ENCODE data around the gene SEMA5A.

The SEMA5A gene

DNA sequence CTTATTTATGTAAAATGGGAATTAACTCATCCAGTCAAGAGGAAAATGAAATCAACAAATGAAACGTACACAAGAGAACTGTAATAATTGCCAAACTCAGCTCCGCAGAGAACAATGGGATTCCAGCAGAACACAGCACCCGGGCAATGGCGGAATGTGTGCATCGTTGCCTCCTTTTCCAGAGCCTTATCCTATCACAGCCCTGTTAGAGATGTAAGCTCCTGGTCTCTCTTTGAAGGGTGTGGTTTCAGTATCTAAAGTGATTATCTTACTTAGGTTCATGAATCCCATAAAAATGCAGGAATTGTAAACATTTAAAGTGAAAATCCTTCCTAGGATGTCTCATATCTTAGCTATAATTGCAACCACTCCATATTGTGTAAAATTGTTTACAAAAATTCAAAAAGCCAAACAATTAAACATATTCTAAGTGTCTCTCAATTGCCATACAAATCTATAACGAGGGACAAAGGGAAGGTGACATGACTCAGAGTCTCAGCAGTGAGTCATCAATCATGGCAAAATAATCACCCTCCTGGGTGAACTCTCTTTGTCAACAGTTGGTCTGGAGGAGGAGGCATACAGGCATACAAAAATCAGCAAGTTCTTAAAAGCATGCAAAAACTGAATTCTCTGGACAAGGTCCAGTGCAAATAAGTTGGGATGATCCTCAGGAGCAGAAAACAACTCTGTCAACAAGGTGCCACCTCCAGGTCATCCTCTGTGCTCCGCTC is 22.6 kb downstream of the SEMA5A start:
- no peak for DNase-seq (ENCODE audit: low read depth in 3 of 3, low spot score in 1 of 3)

- no peak for DNase-seq (ENCODE audit: low read depth in 3 of 3, low spot score in 1 of 3)
These were observed 26.3 kb downstream of the SEMA5A start for GRCh38 chr5:9519537-9519936.

GRCh38 chr5:9516591-9516990 is 29.3 kb downstream of the SEMA5A start:
- DNase-seq (ENCODE audit: low read depth in 3 of 3, low spot score in 1 of 3): no peak

- DNase-seq (ENCODE audit: low read depth in 3 of 3, low spot score in 1 of 3): no peak
These were observed 30.4 kb downstream of the SEMA5A start for GRCh38 chr5:9515436-9515835.

- DNase-seq (ENCODE audit: low read depth in 3 of 3, low spot score in 1 of 3): no peak
These were observed 30.9 kb downstream of the SEMA5A start for GRCh38 chr5:9514968-9515367.

- DNase-seq (ENCODE audit: low read depth in 3 of 3, low spot score in 1 of 3): no peak
These were observed 32.0 kb downstream of the SEMA5A start for GRCh38 chr5:9513827-9514226.

- no peak for DNase-seq (ENCODE audit: low read depth in 3 of 3, low spot score in 1 of 3)
These were observed 33.4 kb downstream of the SEMA5A start for GRCh38 chr5:9512457-9512856.

DNA sequence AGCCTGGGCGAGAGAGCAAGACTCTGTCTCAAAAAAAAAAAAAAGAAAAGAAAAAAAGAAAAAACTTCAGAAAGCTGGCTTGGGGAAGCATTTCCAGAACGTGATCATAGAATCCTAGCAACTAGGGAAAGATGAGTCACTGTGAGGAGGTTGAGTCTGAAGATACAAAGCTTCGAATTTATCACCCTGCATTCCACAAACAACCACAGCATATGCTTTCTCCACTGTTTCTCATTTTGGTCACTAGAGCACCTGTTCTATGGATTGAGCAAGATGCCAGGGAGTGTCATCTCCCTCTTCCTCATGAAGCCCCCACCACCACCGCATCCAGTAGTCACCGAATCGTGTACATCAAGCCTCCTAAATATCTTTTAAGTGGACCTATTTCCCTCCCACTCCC is 37.9 kb downstream of the SEMA5A start:
- no peak for DNase-seq (ENCODE audit: low read depth in 3 of 3, low spot score in 1 of 3)

DNA sequence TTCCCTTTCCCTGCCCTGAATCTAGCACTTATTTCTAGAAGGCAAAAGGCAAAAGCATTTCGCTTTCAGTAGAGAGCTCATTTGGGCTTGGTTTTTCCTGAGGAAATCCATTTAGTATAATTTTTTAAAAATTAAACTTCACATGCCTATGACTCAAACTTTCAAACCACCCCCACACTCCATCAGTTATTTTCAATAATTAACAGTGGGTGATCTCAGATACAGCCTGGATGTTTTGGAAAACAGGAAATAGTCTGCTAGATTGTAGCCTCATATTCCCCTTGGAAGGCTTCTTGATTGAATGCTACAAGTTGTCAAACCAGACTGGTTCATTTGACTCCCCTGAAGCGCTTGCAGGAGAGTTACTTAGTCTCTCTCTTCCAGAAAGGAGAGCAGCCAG is 40.6 kb downstream of the SEMA5A start:
- no peak for DNase-seq (ENCODE audit: low read depth in 3 of 3, low spot score in 1 of 3)

- no peak for DNase-seq (ENCODE audit: low read depth in 3 of 3, low spot score in 1 of 3)
These were observed 43.0 kb downstream of the SEMA5A start for GRCh38 chr5:9502864-9503263.

DNA sequence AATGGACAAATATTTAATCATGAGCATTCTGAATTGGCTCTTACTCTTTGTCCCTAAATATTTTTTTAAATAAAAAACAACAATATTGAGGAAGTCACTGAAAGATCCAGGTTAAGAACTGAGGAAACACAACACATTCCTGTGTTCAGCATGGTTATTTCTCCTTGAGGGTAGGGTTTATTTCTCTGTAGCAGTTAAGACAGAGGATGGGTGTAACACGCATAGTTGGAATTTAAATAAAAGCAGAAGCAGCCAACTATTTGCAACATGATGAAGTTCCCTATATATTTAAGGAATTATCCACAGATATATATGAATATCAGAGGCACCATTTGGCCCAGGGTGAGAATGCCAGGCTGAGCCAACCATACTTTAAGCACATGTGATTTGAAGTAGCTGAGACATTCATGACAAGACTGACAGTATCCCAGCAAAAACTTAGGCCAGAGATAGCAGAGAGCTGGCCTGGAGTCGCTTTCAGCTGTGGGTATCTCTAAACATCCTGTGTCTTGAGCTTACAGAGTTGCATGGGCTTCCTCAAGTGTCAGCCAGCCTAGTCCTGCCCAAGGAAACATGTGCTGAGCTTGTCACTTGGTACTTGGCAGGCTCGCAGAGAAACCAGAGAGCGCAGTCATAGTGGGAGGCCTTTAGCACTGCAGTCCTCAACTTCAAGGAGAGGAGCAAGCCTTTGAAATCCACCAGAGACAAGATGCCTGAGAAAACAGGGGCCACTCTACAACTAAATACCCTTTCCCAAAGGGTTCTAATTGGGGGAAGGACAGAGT is 43.6 kb downstream of the SEMA5A start:
- DNase-seq (ENCODE audit: low read depth in 3 of 3, low spot score in 1 of 3): no peak

DNA sequence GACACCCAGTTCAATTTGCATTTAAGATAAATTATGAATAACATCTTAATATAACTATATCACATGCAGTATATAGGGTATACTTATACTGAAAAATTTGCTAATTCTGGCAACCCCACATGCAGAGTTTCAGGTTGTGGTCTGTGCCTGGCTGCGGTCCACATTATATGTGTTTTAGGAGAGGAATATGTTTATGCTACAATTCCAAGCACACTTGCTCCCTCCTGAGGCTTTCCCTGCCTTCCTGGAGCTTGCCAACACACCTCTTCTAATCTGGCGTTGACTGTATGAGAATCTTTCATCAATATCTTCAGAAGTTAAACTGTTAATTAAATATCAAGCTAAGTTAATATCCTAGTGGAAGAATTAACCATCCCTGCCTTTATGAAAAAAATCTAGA is 45.2 kb downstream of the SEMA5A start:
- no peak for DNase-seq (ENCODE audit: low read depth in 3 of 3, low spot score in 1 of 3)

DNA sequence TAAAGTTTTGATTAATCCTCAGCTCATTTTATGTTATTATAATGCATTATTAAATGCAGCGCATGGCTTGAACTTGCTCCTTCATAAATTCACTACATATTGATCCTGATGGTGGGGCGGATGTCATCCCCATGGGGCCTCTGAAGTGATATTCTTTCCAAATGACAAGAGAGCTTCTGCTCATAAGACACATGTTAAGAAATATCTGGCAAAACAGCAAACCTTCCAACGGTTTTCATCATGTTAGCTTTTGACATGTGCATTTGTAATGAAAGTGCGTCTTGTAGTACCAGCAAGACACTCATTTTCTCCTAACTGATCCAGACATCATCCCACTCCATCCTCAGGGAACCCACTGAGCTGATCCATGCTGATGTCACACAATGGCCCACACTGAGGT is 45.7 kb downstream of the SEMA5A start:
- no peak for DNase-seq (ENCODE audit: low read depth in 3 of 3, low spot score in 1 of 3)

- no peak for DNase-seq (ENCODE audit: low read depth in 3 of 3, low spot score in 1 of 3)
These were observed 46.4 kb downstream of the SEMA5A start for GRCh38 chr5:9499498-9499876.

GRCh38 chr5:9498541-9499497 is 47.1 kb downstream of the SEMA5A start:
- no peak for DNase-seq (ENCODE audit: low read depth in 3 of 3, low spot score in 1 of 3)

GRCh38 chr5:9497347-9497746 is 48.5 kb downstream of the SEMA5A start:
- DNase-seq (ENCODE audit: low read depth in 3 of 3, low spot score in 1 of 3): no peak

DNA sequence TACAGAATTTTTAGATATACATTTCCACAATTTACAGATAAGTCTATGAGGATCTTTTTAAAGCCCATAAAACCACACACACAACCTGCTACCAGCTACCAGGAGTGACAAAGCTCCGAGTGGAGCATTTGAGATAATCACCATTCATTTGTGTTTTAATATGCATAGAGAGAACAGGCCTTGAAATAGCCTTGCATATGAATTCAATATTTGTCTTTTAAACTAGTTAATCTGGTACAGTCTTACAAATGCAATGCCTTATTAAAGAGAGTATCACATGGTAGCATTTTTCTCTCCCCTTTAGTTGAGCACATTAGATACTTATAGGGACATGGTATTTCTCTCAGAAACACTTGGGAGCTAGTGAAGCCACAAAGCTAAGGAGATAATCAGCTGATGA is 49.1 kb downstream of the SEMA5A start:
- DNase-seq (ENCODE audit: low read depth in 3 of 3, low spot score in 1 of 3): no peak

- no peak for DNase-seq (ENCODE audit: low read depth in 3 of 3, low spot score in 1 of 3)
These were observed 50.8 kb downstream of the SEMA5A start for GRCh38 chr5:9495121-9495520.

GRCh38 chr5:9494301-9494700 is 51.6 kb downstream of the SEMA5A start:
- no peak for DNase-seq (ENCODE audit: low read depth in 3 of 3, low spot score in 1 of 3)

GRCh38 chr5:9490494-9491097 is 55.3 kb downstream of the SEMA5A start:
- no peak for DNase-seq (ENCODE audit: low read depth in 3 of 3, low spot score in 1 of 3)

GRCh38 chr5:9483779-9484178 is 62.1 kb downstream of the SEMA5A start:
- no peak for DNase-seq (ENCODE audit: low read depth in 3 of 3, low spot score in 1 of 3)

Measured in stimulated activated CD4-positive, alpha-beta T cell treated with anti-CD3 and anti-CD28 coated beads, TNF-alpha, amount 100 ng/mL, for 1 hour (primary cell).